ENCODE measurements around the gene ZNF575. TPM values are rescaled to one million over a fixed set of nuclear protein-coding genes. Genes with fewer than 3 reads are reported as not detected.

ZNF575 gene
- total RNA-seq, 1 experiment from 2014 or later, result 6.5 TPM

DNA sequence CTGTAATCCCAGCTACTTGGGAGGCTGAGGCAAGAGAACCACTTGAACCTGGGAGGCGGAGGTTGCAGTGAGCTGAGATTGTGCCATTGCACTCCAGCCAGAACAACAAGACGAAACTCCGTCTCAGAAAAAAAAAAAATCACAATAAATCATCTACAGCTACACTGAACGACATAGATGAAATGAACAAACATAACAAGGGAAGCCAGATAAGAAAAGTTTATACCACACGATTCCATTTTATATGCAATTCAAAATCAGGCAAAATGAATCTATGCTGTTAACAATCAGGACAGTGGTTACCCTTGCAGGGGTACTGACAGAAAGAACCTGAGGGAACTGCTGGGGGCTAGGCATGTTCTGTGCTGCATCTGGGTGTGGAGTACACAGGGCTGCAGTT is 36.7 kb downstream of the ZNF575 start:
- Histone ChIP-seq H3K4me2 (no peak overlapping the region), H3K4me1 (replicated peaks; ENCODE audit: insufficient read depth) (peaks cover 4% of the 10 kb centered on the region; the same call in 1 of the 2 replicates), H3K27me3 (ENCODE audit: insufficient read depth, low read depth) (no peaks in the 10 kb centered on the region), H3K36me3 (ENCODE audit: low read depth) (no peaks in the 10 kb centered on the region; the same call in 1 of the 2 replicates), H3K79me2 (ENCODE audit: low read depth) (peaks cover 4% of the 10 kb centered on the region), H3F3A (ENCODE audit: insufficient read depth, low read depth) (no peaks in the 10 kb centered on the region), H2AFZ (no peak overlapping the region), H3K9me3 (ENCODE audit: insufficient read depth, low read depth) (no peaks in the 10 kb centered on the region), H3K9me2 (ENCODE audit: insufficient read depth) (no peaks in the 10 kb centered on the region), H3K4me3 (no peak overlapping the region), H4K20me1 (ENCODE audit: insufficient read depth) (no peaks in the 10 kb centered on the region; the same call in 1 of the 2 replicates), H3K27ac (no peak overlapping the region)
- no TSS peak for BruUV-seq (replicated peaks)
- POLR2A ChIA-PET (ENCODE audit: unreplicated experiment), result no interaction called here
- TF ChIP-seq EZH2 (IDR thresholded peaks at IDR 0.05; ENCODE audit: low read depth), result no peak
- TF ChIP-seq, protein P1, sequence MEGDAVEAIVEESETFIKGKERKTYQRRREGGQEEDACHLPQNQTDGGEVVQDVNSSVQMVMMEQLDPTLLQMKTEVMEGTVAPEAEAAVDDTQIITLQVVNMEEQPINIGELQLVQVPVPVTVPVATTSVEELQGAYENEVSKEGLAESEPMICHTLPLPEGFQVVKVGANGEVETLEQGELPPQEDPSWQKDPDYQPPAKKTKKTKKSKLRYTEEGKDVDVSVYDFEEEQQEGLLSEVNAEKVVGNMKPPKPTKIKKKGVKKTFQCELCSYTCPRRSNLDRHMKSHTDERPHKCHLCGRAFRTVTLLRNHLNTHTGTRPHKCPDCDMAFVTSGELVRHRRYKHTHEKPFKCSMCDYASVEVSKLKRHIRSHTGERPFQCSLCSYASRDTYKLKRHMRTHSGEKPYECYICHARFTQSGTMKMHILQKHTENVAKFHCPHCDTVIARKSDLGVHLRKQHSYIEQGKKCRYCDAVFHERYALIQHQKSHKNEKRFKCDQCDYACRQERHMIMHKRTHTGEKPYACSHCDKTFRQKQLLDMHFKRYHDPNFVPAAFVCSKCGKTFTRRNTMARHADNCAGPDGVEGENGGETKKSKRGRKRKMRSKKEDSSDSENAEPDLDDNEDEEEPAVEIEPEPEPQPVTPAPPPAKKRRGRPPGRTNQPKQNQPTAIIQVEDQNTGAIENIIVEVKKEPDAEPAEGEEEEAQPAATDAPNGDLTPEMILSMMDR (conservative IDR thresholded peaks at IDR 0.05), result no peak
- CTCF ChIA-PET, result no interaction called here
- no peak for DNase-seq
- intact Hi-C loops (cut with micrococcal nuclease; ENCODE audit: unreplicated experiment), result no loop called here

DNA sequence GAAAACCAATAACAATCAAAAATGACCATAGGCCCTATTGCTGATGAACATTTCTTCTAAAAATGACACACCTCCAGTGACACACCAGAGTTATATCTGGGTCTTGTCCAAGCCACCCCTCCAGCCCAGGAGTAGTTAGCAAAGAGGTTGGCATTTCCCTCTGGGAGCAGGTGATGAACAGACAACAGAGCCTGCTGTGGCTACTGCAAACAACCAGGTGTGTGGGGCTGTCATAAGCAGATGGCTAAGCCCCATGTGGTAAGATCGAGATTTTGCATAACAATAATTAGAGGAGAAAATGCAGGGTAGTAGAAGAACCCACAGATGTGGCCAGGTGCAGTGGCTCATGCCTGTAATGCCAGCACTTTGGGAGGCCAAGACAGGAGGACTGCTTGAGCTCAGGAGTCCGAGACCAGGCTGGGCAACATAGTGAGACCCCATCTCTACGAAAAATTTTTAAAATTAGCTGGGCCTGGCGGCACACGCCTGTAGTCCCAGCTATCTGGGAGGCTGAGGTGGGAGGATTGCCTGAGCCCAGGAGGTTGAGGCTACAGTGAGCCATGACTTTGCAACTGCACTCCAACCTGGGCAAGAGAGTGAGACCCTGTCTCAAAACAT is 37.3 kb downstream of the ZNF575 start:
- Histone ChIP-seq H4K20me1 (ENCODE audit: insufficient read depth) (no peaks in the 10 kb centered on the region; the same call in 1 of the 2 replicates), H3K4me2 (no peak overlapping the region), H3K4me3 (no peak overlapping the region), H3K9me3 (ENCODE audit: insufficient read depth, low read depth) (no peaks in the 10 kb centered on the region), H3K36me3 (ENCODE audit: low read depth) (no peaks in the 10 kb centered on the region; the same call in 1 of the 2 replicates), H2AFZ (no peak overlapping the region), H3K27me3 (ENCODE audit: insufficient read depth, low read depth) (no peaks in the 10 kb centered on the region), H3K9me2 (ENCODE audit: insufficient read depth) (no peaks in the 10 kb centered on the region), H3K27ac (no peak overlapping the region), H3K4me1 (replicated peaks; ENCODE audit: insufficient read depth) (peaks cover 6% of the 10 kb centered on the region; the same call in 1 of the 2 replicates), H3F3A (ENCODE audit: insufficient read depth, low read depth) (no peaks in the 10 kb centered on the region), H3K79me2 (ENCODE audit: low read depth) (peaks cover 10% of the 10 kb centered on the region)
- ChIA-PET POLR2A (ENCODE audit: unreplicated experiment) (no interaction called here), CTCF (no interaction called here)
- TF ChIP-seq EZH2 (IDR thresholded peaks at IDR 0.05; ENCODE audit: low read depth), result no peak
- TF ChIP-seq, protein P1 (conservative IDR thresholded peaks at IDR 0.05), result no peak
- no TSS peak for BruUV-seq (replicated peaks)
- intact Hi-C loops (cut with micrococcal nuclease; ENCODE audit: unreplicated experiment), result no loop called here
- DNase-seq, result peak; percentile 13 to 63

DNA sequence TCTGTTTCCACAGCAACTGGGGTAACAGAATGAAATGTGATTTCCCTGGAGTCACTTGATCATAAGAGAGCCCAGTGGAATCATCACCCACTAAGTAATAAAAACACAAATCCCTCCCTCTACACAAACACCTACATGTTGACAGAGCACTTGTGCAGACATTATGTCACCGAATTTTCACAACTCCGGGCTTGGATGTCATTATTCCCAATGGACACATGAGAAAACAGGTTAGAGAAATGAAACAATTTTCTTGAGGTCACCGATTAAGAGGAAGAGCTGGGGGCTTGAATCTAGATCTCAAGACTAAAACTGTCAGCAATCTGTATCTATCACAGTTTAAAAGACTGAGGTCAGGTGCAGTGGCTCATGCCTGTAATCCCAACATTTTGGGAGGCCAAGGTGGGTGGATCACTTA is 39.2 kb downstream of the ZNF575 start:
- BruUV-seq (replicated peaks), result no TSS peak
- TF ChIP-seq EZH2 (IDR thresholded peaks at IDR 0.05; ENCODE audit: low read depth), result no peak
- TF ChIP-seq, protein P1 (conservative IDR thresholded peaks at IDR 0.05), result no peak
- ChIA-PET CTCF (no interaction called here), POLR2A (ENCODE audit: unreplicated experiment) (no interaction called here)
- H3K27me3 ChIP-seq (ENCODE audit: insufficient read depth, low read depth), result no peaks in the 10 kb centered on the region
- no peak overlapping the region for H3K27ac ChIP-seq
- no peak overlapping the region for H2AFZ ChIP-seq
- DNase-seq, result no peak
- H3K4me3 ChIP-seq, result no peak overlapping the region
- peaks cover 10% of the 10 kb centered on the region for H3K79me2 ChIP-seq (ENCODE audit: low read depth)
- H4K20me1 ChIP-seq (ENCODE audit: insufficient read depth), result no peaks in the 10 kb centered on the region
- peaks cover 10% of the 10 kb centered on the region; the same call in 1 of the 2 replicates for H3K4me1 ChIP-seq (replicated peaks; ENCODE audit: insufficient read depth)
- intact Hi-C loops (cut with micrococcal nuclease; ENCODE audit: unreplicated experiment), result no loop called here
- H3K36me3 ChIP-seq (ENCODE audit: low read depth), result no peaks in the 10 kb centered on the region; the same call in 1 of the 2 replicates
- H3K9me2 ChIP-seq (ENCODE audit: insufficient read depth), result no peaks in the 10 kb centered on the region
- H3F3A ChIP-seq (ENCODE audit: insufficient read depth, low read depth), result no peaks in the 10 kb centered on the region
- no peaks in the 10 kb centered on the region for H3K9me3 ChIP-seq (ENCODE audit: insufficient read depth, low read depth)
- H3K4me2 ChIP-seq, result no peak overlapping the region
